Kidney (tissue), 22 donors: ENCODE measurements around the gene ZNF592. TPM values are rescaled to one million over a fixed set of nuclear protein-coding genes. Genes with fewer than 3 reads are reported as not detected.
A peak's percentile ranks its signal among the peaks of the same experiment; 100 is the strongest.

Experiments
- DNase-seq, 5 donors: peaks; one replicate each; pipeline ENCODE4 v3.0.0-alpha.2; 2013 to 2020
- FAIRE-seq: peaks from 2 replicates; lab custom pipeline; 2012; peaks lifted over from hg19 to GRCh38; lab: Jason Lieb, UNC
- H3K27ac ChIP-seq, 2 donors: one replicate each; pipeline ENCODE4 v1.7.0; 2013; ENCODE audit warnings: low read depth in 2 of 2, low read length in 2 of 2, inconsistent platforms in 1 of 2
- H3K27me3 ChIP-seq: one replicate; pipeline ENCODE4 v1.7.1; 2013; ENCODE audit warnings: low read length, inconsistent platforms; ENCODE audit not compliant: control insufficient read depth, insufficient read depth
- H3K36me3 ChIP-seq, 3 donors: one replicate each; pipeline versions ENCODE4 v1.7.0 to v1.7.1; 2013; ENCODE audit warnings: low read length in 3 of 3, control low read depth in 1 of 3, inconsistent platforms in 1 of 3; ENCODE audit not compliant: insufficient read depth in 3 of 3, control insufficient read depth in 2 of 3
- H3K4me1 ChIP-seq, 3 donors: one replicate each; pipeline versions ENCODE4 v1.7.0 to v1.7.1; 2013; ENCODE audit warnings: low read length in 3 of 3, inconsistent platforms in 1 of 3, low read depth in 1 of 3; ENCODE audit not compliant: control insufficient read depth in 2 of 3, insufficient read depth in 2 of 3
- H3K4me3 ChIP-seq, 3 donors: one replicate each; pipeline versions ENCODE4 v1.7.0 to v1.8.1; 2013; ENCODE audit warnings: low read length in 3 of 3, control low read depth in 1 of 3, inconsistent platforms in 1 of 3
- H3K9ac ChIP-seq, 3 donors: one replicate each; pipeline versions ENCODE4 v1.7.0 to v1.7.1; 2013; ENCODE audit warnings: low read length in 3 of 3, control low read depth in 1 of 3, inconsistent platforms in 1 of 3
- H3K9me3 ChIP-seq, 3 donors: one replicate each; pipeline versions ENCODE4 v1.7.0 to v1.7.1; 2013; ENCODE audit warnings: low read length in 3 of 3, control low read depth in 1 of 3, inconsistent platforms in 1 of 3; ENCODE audit not compliant: control insufficient read depth in 2 of 3, insufficient read depth in 1 of 3
- CTCF ChIP-seq: IDR thresholded peaks from 3 replicates; pipeline ENCODE4 v1.5.1; 2012; ENCODE audit warnings: mild to moderate bottlenecking, moderate library complexity, borderline replicate concordance; ENCODE audit not compliant: insufficient read depth; ENCODE audit errors: extremely low read depth
- intact Hi-C: fragments of 100-400 bp; cut with DNase I; formaldehyde crosslinking; loops from one replicate; pipeline ENCODE4 v1.11.1; 2022
- long read RNA-seq, 10 donors: library from polyadenylated mRNA in 1 of 10; unstranded in 1 of 10; transcript quantifications; one replicate each; pipeline ENCODE4 v2.0.0 and lab custom pipeline, GENCODE V29; 2021 to 2026
- polyA plus RNA-seq: library from polyadenylated mRNA; stranded (reverse); fragments of 350-450 nt; fragmentation: Illumina TruSeq; extraction: RNeasy Lipid Tissue Mini Kit (QIAGEN cat#74804); gene quantifications from one replicate; pipeline ENCODE4 v1.2.3, GENCODE V29; 2014; ENCODE audit warnings: low read depth, low replicate concordance; ENCODE audit not compliant: insufficient read depth
- total RNA-seq: library from RNA; stranded (reverse); fragmentation: NEBNext Ultra II Directional; extraction: Animal tissue kit (Norgen Biotek cat#: 25700); gene quantifications from one replicate; pipeline ENCODE4 v1.2.1, GENCODE V29; 2021
- donor health status: control.
- donor health status: control.
- donor health status: control.
- donor health status: control.
- donor health status: control.
- donor health status: DM: yes; HTN: yes; CAD: no.
- donor health status: Normal renal cell carcinoma (clear cell type).

ZNF592 gene, protein sequence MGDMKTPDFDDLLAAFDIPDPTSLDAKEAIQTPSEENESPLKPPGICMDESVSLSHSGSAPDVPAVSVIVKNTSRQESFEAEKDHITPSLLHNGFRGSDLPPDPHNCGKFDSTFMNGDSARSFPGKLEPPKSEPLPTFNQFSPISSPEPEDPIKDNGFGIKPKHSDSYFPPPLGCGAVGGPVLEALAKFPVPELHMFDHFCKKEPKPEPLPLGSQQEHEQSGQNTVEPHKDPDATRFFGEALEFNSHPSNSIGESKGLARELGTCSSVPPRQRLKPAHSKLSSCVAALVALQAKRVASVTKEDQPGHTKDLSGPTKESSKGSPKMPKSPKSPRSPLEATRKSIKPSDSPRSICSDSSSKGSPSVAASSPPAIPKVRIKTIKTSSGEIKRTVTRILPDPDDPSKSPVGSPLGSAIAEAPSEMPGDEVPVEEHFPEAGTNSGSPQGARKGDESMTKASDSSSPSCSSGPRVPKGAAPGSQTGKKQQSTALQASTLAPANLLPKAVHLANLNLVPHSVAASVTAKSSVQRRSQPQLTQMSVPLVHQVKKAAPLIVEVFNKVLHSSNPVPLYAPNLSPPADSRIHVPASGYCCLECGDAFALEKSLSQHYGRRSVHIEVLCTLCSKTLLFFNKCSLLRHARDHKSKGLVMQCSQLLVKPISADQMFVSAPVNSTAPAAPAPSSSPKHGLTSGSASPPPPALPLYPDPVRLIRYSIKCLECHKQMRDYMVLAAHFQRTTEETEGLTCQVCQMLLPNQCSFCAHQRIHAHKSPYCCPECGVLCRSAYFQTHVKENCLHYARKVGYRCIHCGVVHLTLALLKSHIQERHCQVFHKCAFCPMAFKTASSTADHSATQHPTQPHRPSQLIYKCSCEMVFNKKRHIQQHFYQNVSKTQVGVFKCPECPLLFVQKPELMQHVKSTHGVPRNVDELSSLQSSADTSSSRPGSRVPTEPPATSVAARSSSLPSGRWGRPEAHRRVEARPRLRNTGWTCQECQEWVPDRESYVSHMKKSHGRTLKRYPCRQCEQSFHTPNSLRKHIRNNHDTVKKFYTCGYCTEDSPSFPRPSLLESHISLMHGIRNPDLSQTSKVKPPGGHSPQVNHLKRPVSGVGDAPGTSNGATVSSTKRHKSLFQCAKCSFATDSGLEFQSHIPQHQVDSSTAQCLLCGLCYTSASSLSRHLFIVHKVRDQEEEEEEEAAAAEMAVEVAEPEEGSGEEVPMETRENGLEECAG (N-terminal part only)
- 31.6 TPM for total RNA-seq
- polyA plus RNA-seq, result 6.9 TPM
- long read RNA-seq, donor 1, partial matches to known transcripts, result 14 of 14 reads
- long read RNA-seq, donor 1, other reads (novel, unspliced or antisense), result 0 of 14 reads
- long read RNA-seq, donor 2, full-length matches to known transcripts, result 3 of 3 reads
- long read RNA-seq, donor 2, partial matches to known transcripts, result 0 of 3 reads
- long read RNA-seq, donor 2, other reads (novel, unspliced or antisense), result 0 of 3 reads
- long read RNA-seq, donor 3, full-length matches to known transcripts, result 1 of 7 reads
- long read RNA-seq, donor 3, partial matches to known transcripts, result 6 of 7 reads
- long read RNA-seq, donor 3, other reads (novel, unspliced or antisense), result 0 of 7 reads
- long read RNA-seq, donor 4, partial matches to known transcripts, result 10 of 10 reads
- long read RNA-seq, donor 4, other reads (novel, unspliced or antisense), result 0 of 10 reads
- long read RNA-seq, donor 5, result 0 reads
- long read RNA-seq, donor 6, result 0 reads
- long read RNA-seq, donor 7, full-length matches to known transcripts, result 3 of 13 reads
- long read RNA-seq, donor 7, partial matches to known transcripts, result 7 of 13 reads
- long read RNA-seq, donor 7, other reads (novel, unspliced or antisense), result 3 of 13 reads
- long read RNA-seq, donor 8, partial matches to known transcripts, result 7 of 7 reads
- long read RNA-seq, donor 8, other reads (novel, unspliced or antisense), result 0 of 7 reads
- long read RNA-seq, donor 9, full-length matches to known transcripts, result 1 of 7 reads
- long read RNA-seq, donor 9, partial matches to known transcripts, result 6 of 7 reads
- long read RNA-seq, donor 9, other reads (novel, unspliced or antisense), result 0 of 7 reads
- long read RNA-seq, donor 10, full-length matches to known transcripts, result 1 of 10 reads
- long read RNA-seq, donor 10, partial matches to known transcripts, result 9 of 10 reads
- long read RNA-seq, donor 10, other reads (novel, unspliced or antisense), result 0 of 10 reads

- H3K27me3 ChIP-seq, result no peaks in the 10 kb centered on the region
- peak within 1 kb of the TSS; percentile 98 to 99 for H3K27ac ChIP-seq
- peak; percentile 74 to 95 (median 88) for DNase-seq
- peak; percentile 2 for TF ChIP-seq CTCF
- H3K4me3 ChIP-seq, result peak within 1 kb of the TSS; percentile 78 to 94 (median 94)
- intact Hi-C loops, result no loop called here
- no peaks in the 10 kb centered on the region for H3K9me3 ChIP-seq
- H3K36me3 ChIP-seq, result no peaks in the 10 kb centered on the region
- peak within 1 kb of the TSS; percentile 76 to 99 (median 95) for H3K9ac ChIP-seq
- FAIRE-seq, result no peak
- H3K4me1 ChIP-seq, result peaks cover 0 to 28% (median 28%) of the 10 kb centered on the region in 3 donors
These were observed at the start of gene ZNF592 for GRCh38 chr15:84748274-84749110. Gene ZNF592 (plus strand): TSS chr15:84748592. CDS start chr15:84782676, 34,084 bp downstream.

DNA sequence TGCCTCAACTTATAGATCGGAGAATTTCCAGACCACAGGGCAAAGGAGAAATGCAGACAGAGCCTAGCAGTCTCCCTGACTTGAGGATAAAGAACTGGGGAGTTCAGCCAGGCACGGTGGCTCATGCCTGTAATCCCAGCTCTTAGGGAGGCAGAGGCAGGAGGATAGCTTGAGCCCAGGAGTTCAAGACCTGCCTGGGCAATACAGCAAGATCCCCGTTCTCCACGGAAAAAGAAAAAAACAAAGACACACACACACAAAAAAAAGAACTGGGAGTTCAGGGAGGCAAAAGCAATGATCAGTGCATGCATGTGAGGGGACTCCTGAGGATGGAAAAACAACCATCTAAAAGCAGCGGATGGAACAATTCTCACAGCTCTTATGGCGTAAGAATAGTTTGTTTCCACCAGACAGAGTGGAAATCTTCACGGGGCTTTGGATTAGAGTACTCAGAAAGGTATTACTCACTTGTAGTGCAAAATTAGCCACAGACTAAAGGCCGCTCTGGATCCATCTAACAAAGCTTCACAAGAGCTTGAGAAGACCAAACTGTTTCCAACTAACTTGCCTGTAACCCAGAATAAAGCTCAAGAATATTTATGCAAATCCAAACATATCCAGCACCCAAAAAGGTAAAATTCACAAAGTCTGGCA lies 48.7 kb upstream of the ZNF592 start:
- H3K27ac ChIP-seq, result no peak overlapping the region

More for the DNA sequence above, 48.7 kb upstream of the ZNF592 start:
- Histone ChIP-seq H3K9me3 (no peaks in the 10 kb centered on the region), H3K4me1 (peaks cover 0 to 10% (median 10%) of the 10 kb centered on the region in 3 donors), H3K36me3 (no peaks in the 10 kb centered on the region), H3K4me3 (no peak overlapping the region), H3K9ac (no peak overlapping the region), H3K27me3 (no peaks in the 10 kb centered on the region)
- no peak for TF ChIP-seq CTCF
- no peak for DNase-seq
- no peak for FAIRE-seq
- intact Hi-C loops, result no loop called here
